Measurements from ENCODE around the gene ATXN1. TPM values are rescaled to one million over a fixed set of nuclear protein-coding genes. Genes with fewer than 3 reads are reported as not detected.

ATXN1 gene
- total RNA-seq, 1 experiment from 2014 or later: 16.5 TPM

DNA sequence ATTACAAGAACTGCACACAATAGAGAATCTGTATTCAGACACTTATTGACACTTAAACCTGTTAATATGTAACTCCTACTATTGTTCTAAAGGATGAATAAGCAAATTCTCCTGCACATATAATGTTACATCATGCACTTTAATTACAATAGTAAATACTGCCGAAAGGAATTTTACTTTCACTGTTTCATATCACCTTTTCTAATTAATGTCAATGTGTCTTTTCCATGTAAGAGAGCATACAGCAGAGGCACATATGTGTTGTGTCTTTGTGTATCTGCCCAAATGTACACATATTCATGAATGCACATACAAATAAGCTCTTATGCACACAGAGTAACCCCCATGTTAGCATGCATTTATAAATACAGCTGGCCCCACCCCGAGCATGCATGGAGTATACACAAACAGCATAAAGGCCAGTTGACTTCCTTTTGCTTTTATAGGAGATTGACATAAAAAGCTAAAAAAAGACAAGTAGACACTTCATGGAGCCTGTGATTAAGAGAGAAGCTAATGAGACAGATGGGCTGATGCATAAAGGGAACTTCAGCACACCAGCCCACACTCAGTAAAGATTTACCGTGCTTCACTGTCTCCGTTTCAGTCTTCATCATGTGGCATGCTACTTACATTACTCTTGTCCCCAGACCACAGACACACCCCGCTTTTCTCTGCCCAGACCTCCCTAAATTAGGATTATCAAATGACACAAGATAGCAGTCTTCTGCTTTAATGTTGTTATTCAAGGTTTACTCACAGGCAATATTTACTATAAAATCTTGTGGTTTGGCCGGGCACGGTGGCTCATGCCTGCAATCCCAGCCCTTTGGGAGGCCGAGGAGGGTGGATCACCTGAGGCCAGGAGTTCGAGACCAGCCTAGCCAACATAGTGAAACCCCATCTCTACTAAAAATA is 184.6 kb downstream of the ATXN1 start:
- Mint-ChIP-seq H3K4me3 (ENCODE audit: unreplicated experiment) (no peak overlapping the region), H3K27ac (ENCODE audit: low read depth, unreplicated experiment) (no peak overlapping the region), H3K9me3 (ENCODE audit: unreplicated experiment) (no peaks in the 10 kb centered on the region), H3K27me3 (ENCODE audit: insufficient read depth, unreplicated experiment) (no peaks in the 10 kb centered on the region), H3K4me1 (ENCODE audit: insufficient read depth, unreplicated experiment) (peaks cover 5% of the 10 kb centered on the region), H3K36me3 (ENCODE audit: insufficient read depth, unreplicated experiment) (no peaks in the 10 kb centered on the region)
- CTCF ChIA-PET: interaction anchor here (1.5 kb wide), 1 partner anchor 65 kb away, joined by 3 read pairs; no protein-coding TSS in a partner anchor
- POLR2A ChIA-PET: no interaction called here
- TF ChIP-seq, protein P1, sequence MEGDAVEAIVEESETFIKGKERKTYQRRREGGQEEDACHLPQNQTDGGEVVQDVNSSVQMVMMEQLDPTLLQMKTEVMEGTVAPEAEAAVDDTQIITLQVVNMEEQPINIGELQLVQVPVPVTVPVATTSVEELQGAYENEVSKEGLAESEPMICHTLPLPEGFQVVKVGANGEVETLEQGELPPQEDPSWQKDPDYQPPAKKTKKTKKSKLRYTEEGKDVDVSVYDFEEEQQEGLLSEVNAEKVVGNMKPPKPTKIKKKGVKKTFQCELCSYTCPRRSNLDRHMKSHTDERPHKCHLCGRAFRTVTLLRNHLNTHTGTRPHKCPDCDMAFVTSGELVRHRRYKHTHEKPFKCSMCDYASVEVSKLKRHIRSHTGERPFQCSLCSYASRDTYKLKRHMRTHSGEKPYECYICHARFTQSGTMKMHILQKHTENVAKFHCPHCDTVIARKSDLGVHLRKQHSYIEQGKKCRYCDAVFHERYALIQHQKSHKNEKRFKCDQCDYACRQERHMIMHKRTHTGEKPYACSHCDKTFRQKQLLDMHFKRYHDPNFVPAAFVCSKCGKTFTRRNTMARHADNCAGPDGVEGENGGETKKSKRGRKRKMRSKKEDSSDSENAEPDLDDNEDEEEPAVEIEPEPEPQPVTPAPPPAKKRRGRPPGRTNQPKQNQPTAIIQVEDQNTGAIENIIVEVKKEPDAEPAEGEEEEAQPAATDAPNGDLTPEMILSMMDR (IDR thresholded peaks at IDR 0.05; ENCODE audit: unreplicated experiment): no peak
- BruUV-seq (replicated peaks): no TSS peak
- intact Hi-C loops (cut with micrococcal nuclease): no loop called here
- DNase-seq (ENCODE audit: unreplicated experiment): no peak

DNA sequence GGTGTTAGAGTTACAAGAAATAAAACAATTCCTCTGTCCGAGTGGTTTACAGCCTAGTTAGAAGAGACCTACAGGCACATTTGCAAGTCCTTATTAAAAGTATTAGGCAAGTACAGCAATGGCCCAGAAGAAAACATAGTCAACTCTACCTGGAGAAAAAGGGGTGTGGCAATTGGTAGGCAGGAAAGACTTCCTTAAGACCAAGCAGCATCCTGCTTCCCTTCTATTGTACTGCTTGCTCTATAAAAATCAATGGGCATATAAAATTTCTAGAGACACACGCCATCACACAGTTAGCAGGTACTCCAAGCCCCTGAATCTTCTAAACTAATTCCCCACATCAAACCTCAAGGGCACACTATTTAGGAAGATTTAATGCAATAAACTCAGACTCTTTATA is 185.6 kb downstream of the ATXN1 start:
- no peaks in the 10 kb centered on the region for H3K27me3 Mint-ChIP-seq (ENCODE audit: insufficient read depth, unreplicated experiment)
- H3K4me3 Mint-ChIP-seq (ENCODE audit: unreplicated experiment): no peak overlapping the region
- CTCF ChIA-PET: interaction anchor here (1.5 kb wide), 1 partner anchor 64 kb away, joined by 3 read pairs; no protein-coding TSS in a partner anchor
- DNase-seq (ENCODE audit: unreplicated experiment): no peak
- no peaks in the 10 kb centered on the region for H3K9me3 Mint-ChIP-seq (ENCODE audit: unreplicated experiment)
- no peaks in the 10 kb centered on the region for H3K36me3 Mint-ChIP-seq (ENCODE audit: insufficient read depth, unreplicated experiment)
- TF ChIP-seq, protein P1 (IDR thresholded peaks at IDR 0.05; ENCODE audit: unreplicated experiment): no peak
- H3K4me1 Mint-ChIP-seq (ENCODE audit: insufficient read depth, unreplicated experiment): peaks cover 5% of the 10 kb centered on the region
- no peak overlapping the region for H3K27ac Mint-ChIP-seq (ENCODE audit: low read depth, unreplicated experiment)
- BruUV-seq (replicated peaks): no TSS peak
- POLR2A ChIA-PET: no interaction called here
- intact Hi-C loops (cut with micrococcal nuclease): no loop called here

DNA sequence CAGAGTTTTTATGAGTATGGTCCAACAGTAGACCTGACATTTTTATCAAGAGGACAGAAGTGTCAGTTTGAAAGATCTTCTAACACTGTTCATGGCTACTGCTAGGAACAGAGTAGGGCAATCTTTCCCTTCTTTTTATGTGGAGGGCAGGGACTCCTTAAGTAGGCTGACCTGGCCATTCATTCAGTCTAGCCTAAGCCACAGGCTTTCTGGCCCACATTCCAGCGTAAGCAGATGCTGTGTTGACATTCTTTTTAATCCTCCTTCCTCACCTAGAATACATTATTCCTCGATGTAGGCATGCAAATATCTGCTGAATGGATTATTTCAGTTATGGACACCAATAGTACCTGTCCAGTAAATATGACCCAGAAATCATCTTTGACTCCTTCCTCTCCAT is 188.3 kb downstream of the ATXN1 start:
- TF ChIP-seq, protein P1 (IDR thresholded peaks at IDR 0.05; ENCODE audit: unreplicated experiment): no peak
- intact Hi-C loops (cut with micrococcal nuclease): no loop called here
- no peak for DNase-seq (ENCODE audit: unreplicated experiment)
- BruUV-seq (replicated peaks): no TSS peak
- no peaks in the 10 kb centered on the region for H3K27me3 Mint-ChIP-seq (ENCODE audit: insufficient read depth, unreplicated experiment)
- POLR2A ChIA-PET: no interaction called here
- H3K9me3 Mint-ChIP-seq (ENCODE audit: unreplicated experiment): no peaks in the 10 kb centered on the region
- no peak overlapping the region for H3K27ac Mint-ChIP-seq (ENCODE audit: low read depth, unreplicated experiment)
- H3K36me3 Mint-ChIP-seq (ENCODE audit: insufficient read depth, unreplicated experiment): no peaks in the 10 kb centered on the region
- CTCF ChIA-PET: no interaction called here
- no peak overlapping the region for H3K4me3 Mint-ChIP-seq (ENCODE audit: unreplicated experiment)
- H3K4me1 Mint-ChIP-seq (ENCODE audit: insufficient read depth, unreplicated experiment): peaks cover 5% of the 10 kb centered on the region

DNA sequence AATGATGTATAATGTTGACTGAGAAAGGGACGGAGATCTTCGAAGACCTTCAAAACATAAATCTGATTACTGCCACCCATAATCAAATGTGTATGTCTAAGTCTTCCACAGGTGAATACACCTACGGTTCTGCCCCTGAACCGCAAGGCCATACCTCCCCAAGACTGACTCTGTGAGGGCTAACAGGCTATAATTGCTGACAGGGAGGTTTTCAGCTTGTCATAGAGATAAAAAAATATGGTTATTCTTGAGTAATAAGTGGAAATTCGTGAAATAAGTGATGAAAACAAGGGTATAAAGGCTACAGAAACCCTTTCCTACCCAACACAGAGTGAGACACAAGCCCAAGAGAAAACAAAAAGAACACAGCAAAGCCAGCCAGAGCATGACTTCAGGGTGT is 188.9 kb downstream of the ATXN1 start:
- Mint-ChIP-seq H3K4me3 (ENCODE audit: unreplicated experiment) (no peak overlapping the region), H3K4me1 (ENCODE audit: insufficient read depth, unreplicated experiment) (peaks cover 5% of the 10 kb centered on the region), H3K27ac (ENCODE audit: low read depth, unreplicated experiment) (no peak overlapping the region), H3K27me3 (ENCODE audit: insufficient read depth, unreplicated experiment) (no peaks in the 10 kb centered on the region), H3K36me3 (ENCODE audit: insufficient read depth, unreplicated experiment) (no peaks in the 10 kb centered on the region), H3K9me3 (ENCODE audit: unreplicated experiment) (no peaks in the 10 kb centered on the region)
- intact Hi-C loops (cut with micrococcal nuclease): no loop called here
- no TSS peak for BruUV-seq (replicated peaks)
- no peak for DNase-seq (ENCODE audit: unreplicated experiment)
- CTCF ChIA-PET: interaction anchor here (0.6 kb wide), 1 partner anchor 251 kb away, joined by 3 read pairs; no protein-coding TSS in a partner anchor
- POLR2A ChIA-PET: interaction anchor here (0.7 kb wide), 1 partner anchor 8 kb away, joined by 3 read pairs; no protein-coding TSS in a partner anchor
- TF ChIP-seq, protein P1 (IDR thresholded peaks at IDR 0.05; ENCODE audit: unreplicated experiment): no peak
